HepG2 (cell line): Measurements from ENCODE around the gene GCLC. TPM values are rescaled to one million over a fixed set of nuclear protein-coding genes. Genes with fewer than 3 reads are reported as not detected.

Experiments used
- ATAC-seq: fragments of 200-7000 bp; cut with Tn5 transposase; 3 replicates; pipeline ENCODE4 v1.9.1; 2020; ENCODE audit warnings: mild to moderate bottlenecking, moderate library complexity
- BruUV-seq: library from RNA; stranded (reverse); fragments of 400-500 nt; replicated peaks from 2 replicates; lab custom pipeline; 2021; lab: Mats Ljungman, UMichigan
- CTCF ChIA-PET: fragments of 300-600 bp; formaldehyde crosslinking; extraction: SDS; loops from one replicate; lab custom pipeline; 2021; ENCODE audit warnings: low total read pairs, inconsistent platforms, low intra/inter-chr PET ratio; lab: Yijun Ruan, JAX
- POLR2A ChIA-PET: fragments of 350-600 bp; sonication (Branson Sonifier 250); formaldehyde crosslinking; loops from one replicate; lab custom pipeline; 2020; ENCODE audit warnings: antibody characterized with exemption, inconsistent platforms; lab: Yijun Ruan, JAX
- DNase-seq: peaks from one replicate; pipeline ENCODE4 v3.0.0-alpha.2; 2015; ENCODE audit warnings: low spot score
- FAIRE-seq: peaks from 3 replicates; lab custom pipeline; 2011; peaks lifted over from hg19 to GRCh38; lab: Jason Lieb, UNC
- H2AFZ ChIP-seq: one replicate; pipeline ENCODE4 v1.6.1; 2011; ENCODE audit warnings: low read length, inconsistent platforms
- H3K27ac ChIP-seq: fragments of 300-600 bp; 3 replicates; pipeline ENCODE4 v1.8.0; 2011; ENCODE audit warnings: mixed run types, mild to moderate bottlenecking, mixed read lengths, low read length, inconsistent platforms; ENCODE audit not compliant: insufficient read depth; ENCODE audit errors: extremely low read length
- H3K27me3 ChIP-seq, 2 experiments: fragments of 200-600 bp in 1 of 2; 2 replicates in 1 of 2; 3 replicates in 1 of 2; pipeline versions ENCODE4 v1.6.0 to v1.8.0; 2011; ENCODE audit warnings: low read length in 2 of 2, mild to moderate bottlenecking in 2 of 2, moderate library complexity in 2 of 2, inconsistent platforms in 1 of 2; ENCODE audit not compliant: insufficient read depth in 2 of 2, control insufficient read depth in 1 of 2
- H3K36me3 ChIP-seq, 2 experiments: fragments of 200-600 bp in 1 of 2; replicated peaks in 1 of 2; 2 replicates in 1 of 2; 3 replicates in 1 of 2; pipeline versions ENCODE4 v1.5.1 to v1.8.0; 2011; ENCODE audit warnings: low read length in 2 of 2, inconsistent platforms in 1 of 2; ENCODE audit not compliant: insufficient read depth in 2 of 2, control insufficient read depth in 1 of 2
- H3K4me1 ChIP-seq: 2 replicates; pipeline ENCODE4 v1.5.1; 2012; ENCODE audit warnings: low read length, inconsistent platforms; ENCODE audit not compliant: insufficient read depth
- H3K4me2 ChIP-seq: 2 replicates; pipeline ENCODE4 v1.6.0; 2011; ENCODE audit warnings: low read depth, low read length, inconsistent platforms
- H3K4me3 ChIP-seq, 3 experiments: fragments of 200-600 bp in 1 of 3; sonication (generic), shearing (Covaris generic) in 1 of 3; replicated peaks in 1 of 3; 2 replicates each; pipeline ENCODE4 v1.5.1; 2011 to 2016; ENCODE audit warnings: low read length in 3 of 3, inconsistent platforms in 2 of 3, low read depth in 2 of 3, mild to moderate bottlenecking in 2 of 3, control low read depth in 1 of 3, mixed read lengths in 1 of 3; ENCODE audit not compliant: insufficient read depth in 1 of 3
- H3K79me2 ChIP-seq: one replicate; pipeline ENCODE4 v1.6.1; 2011; ENCODE audit warnings: low read length, inconsistent platforms; ENCODE audit not compliant: insufficient read depth
- H3K9ac ChIP-seq: 2 replicates; pipeline ENCODE4 v1.6.0; 2011; ENCODE audit warnings: mild to moderate bottlenecking, low read depth, low read length, inconsistent platforms; ENCODE audit not compliant: insufficient read depth
- H3K9me3 ChIP-seq: 2 replicates; pipeline ENCODE4 v1.5.1; 2012; ENCODE audit warnings: mild to moderate bottlenecking, low read length
- H4K20me1 ChIP-seq: 2 replicates; pipeline ENCODE4 v1.6.0; 2011; ENCODE audit warnings: inconsistent platforms, mild to moderate bottlenecking, low read length, moderate library complexity; ENCODE audit not compliant: insufficient read depth
- RFX3 ChIP-seq: IDR thresholded peaks from 2 replicates; pipeline ENCODE4 v1.6.1; 2016; ENCODE audit warnings: missing biosample characterization, missing genetic modification reagents
- SMARCE1 ChIP-seq: fragments of 450-650 bp; IDR thresholded peaks from 2 replicates; pipeline ENCODE4 v1.6.1; 2017; ENCODE audit warnings: borderline replicate concordance
- ZNF121 ChIP-seq: sonication (generic); formaldehyde crosslinking; IDR thresholded peaks from 2 replicates; pipeline ENCODE4 v1.5.0; 2020; ENCODE audit warnings: mild to moderate bottlenecking, missing genetic modification reagents
- ZNF260 ChIP-seq: sonication (generic); formaldehyde crosslinking; IDR thresholded peaks from 2 replicates; pipeline ENCODE4 v1.4.0; 2020; ENCODE audit warnings: missing genetic modification reagents, low read depth, mild to moderate bottlenecking, borderline replicate concordance
- ZNF770 ChIP-seq: sonication (generic); formaldehyde crosslinking; IDR thresholded peaks from 2 replicates; pipeline ENCODE4 v1.5.0; 2020; ENCODE audit warnings: mild to moderate bottlenecking, missing genetic modification reagents
- WGBS: methylation state at CpG from one replicate; pipeline ENCODE4 v1.1.6; 2017; ENCODE audit warnings: low lambda C conversion rate; 5-methylcytosine and 5-hydroxymethylcytosine counted together
- in situ Hi-C: cut with HindIII; loops from 2 replicates; pipeline ENCODE4 v1.10.0; 2017; ENCODE audit warnings: low pct_unique_long_range_greater_than_20kb; ENCODE audit not compliant: extremely low pct_ligation_motif_present
- intact Hi-C: fragments of 100-400 bp; cut with micrococcal nuclease; formaldehyde crosslinking; loops from one replicate; pipeline ENCODE4 v1.10.0; 2022; ENCODE audit not compliant: unreplicated experiment
- polyA plus RNA-seq, 8 experiments: library from polyadenylated mRNA; depleted of rRNA in 3 of 8; stranded (reverse) in 7 of 8; unstranded in 1 of 8; fragments of >200 nt; fragmentation: Illumina TruSeq in 4 of 8; extraction: Trizol in 4 of 8; gene quantifications; 2 replicates each; pipeline versions ENCODE4 v1.2.1 to v1.2.3, GENCODE V29; 2011 to 2016; ENCODE audit warnings: low read depth in 4 of 8, missing spikeins in 1 of 8, mixed read lengths in 1 of 8; ENCODE audit not compliant: insufficient read depth in 1 of 8
- total RNA-seq, 5 experiments: library from RNA; depleted of rRNA; stranded (reverse); fragments of >200 nt; fragmentation: Illumina TruSeq; extraction: Trizol; gene quantifications; 2 replicates each; pipeline ENCODE4 v1.2.3, GENCODE V29; 2016; ENCODE audit warnings: low read depth in 1 of 5
- TF ChIP-seq, protein P1 (sequence below): sonication (generic); formaldehyde crosslinking; IDR thresholded peaks from 2 replicates; pipeline ENCODE4 v1.8.0; 2022; ENCODE audit warnings: mild to moderate bottlenecking, missing genetic modification reagents, borderline replicate concordance
- TF ChIP-seq, protein P2 (sequence below): IDR thresholded peaks from 2 replicates; pipeline ENCODE4 v1.6.1; 2018; ENCODE audit warnings: missing genetic modification reagents

GCLC gene
- total and polyA plus RNA-seq, 2 of the 13 experiments (the other 11 are each of a cell fraction or from before 2014, with no cell fraction given): 35.3 to 84.6 TPM

DNA sequence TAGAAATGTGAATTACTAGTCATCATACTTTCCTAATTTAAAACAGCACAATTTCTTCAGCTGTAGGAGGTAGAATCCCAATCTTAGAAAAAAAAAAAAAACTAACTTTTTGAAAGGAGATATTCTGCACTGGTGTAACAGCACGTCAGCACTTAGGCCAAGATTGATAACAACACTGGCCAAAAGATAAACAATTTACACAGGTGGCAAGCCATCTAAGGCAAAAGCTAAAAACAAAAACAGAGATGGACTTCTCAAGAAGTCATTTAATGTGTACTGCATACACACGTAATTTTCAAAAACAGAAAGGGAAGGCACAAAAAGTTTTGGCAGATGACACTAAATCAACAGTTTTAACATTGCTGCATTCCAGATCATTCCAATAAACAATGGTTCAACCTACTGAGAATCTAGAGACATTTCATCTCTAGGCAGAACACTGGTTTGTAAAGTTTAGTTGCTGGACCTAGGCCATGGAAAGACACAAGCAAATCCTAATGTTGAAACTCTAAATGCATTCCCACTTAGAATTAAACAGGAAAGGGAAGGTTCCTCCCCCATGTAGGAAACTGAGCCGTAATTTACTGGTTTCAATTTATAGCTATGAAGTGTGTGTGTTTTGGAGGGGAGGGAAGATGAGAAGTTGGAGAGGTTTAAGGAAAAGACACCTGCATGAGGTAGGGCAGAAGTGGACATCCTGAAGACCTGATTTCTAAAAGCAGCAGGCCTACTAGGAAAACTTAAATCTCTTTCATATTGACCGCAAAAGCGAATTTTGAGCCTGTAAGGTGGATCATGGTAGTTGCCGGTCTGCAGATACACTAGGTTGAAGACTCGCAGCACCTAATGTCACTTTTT is 1.3 kb downstream of the GCLC start (continued):
- no peak for TF ChIP-seq SMARCE1

- POLR2A ChIA-PET: interaction anchor here (4.0 kb wide), 1 partner anchor 109 kb away, joined by 52 read pairs; no protein-coding TSS in a partner anchor
- Histone ChIP-seq H3K9me3 (no peaks in the 10 kb centered on the region), H2AFZ (no peak overlapping the region), H3K4me3 (peak overlapping the region in 2 of 3 experiments; percentile 25 to 99; a peak in 4 of 6 replicates), H3K4me2 (peak overlapping the region; percentile 91), H3K4me1 (peaks cover 79% of the 10 kb centered on the region), H4K20me1 (peaks cover 27% of the 10 kb centered on the region), H3K36me3 (peaks cover 0 to 21% of the 10 kb centered on the region in 2 experiments; a peak in 2 of 5 replicates), H3K79me2 (peaks cover 82% of the 10 kb centered on the region), H3K27me3 (no peaks in the 10 kb centered on the region; a peak in 1 of 5 replicates), H3K9ac (peak overlapping the region; percentile 40; the same call in 1 of the 2 replicates), H3K27ac (no peak overlapping the region)
- in situ Hi-C loops: no loop called here
- no TSS peak for BruUV-seq
- FAIRE-seq: no peak
- CTCF ChIA-PET: no interaction called here
- intact Hi-C loops: loop anchor here (2.0 kb wide), 1 partner anchor 13 kb away; no protein-coding TSS in a partner anchor
- WGBS: 95% methylated on average over 7 of the region's 7 CpGs
- no peak for DNase-seq
- TF ChIP-seq ZNF770 (CRISPR knock-in tag) (peak; percentile 65), RFX3 (CRISPR knock-in tag) (no peak), ZNF260 (CRISPR knock-in tag) (no peak), ZNF121 (CRISPR knock-in tag) (peak; percentile 81)
- TF ChIP-seq, protein P1, sequence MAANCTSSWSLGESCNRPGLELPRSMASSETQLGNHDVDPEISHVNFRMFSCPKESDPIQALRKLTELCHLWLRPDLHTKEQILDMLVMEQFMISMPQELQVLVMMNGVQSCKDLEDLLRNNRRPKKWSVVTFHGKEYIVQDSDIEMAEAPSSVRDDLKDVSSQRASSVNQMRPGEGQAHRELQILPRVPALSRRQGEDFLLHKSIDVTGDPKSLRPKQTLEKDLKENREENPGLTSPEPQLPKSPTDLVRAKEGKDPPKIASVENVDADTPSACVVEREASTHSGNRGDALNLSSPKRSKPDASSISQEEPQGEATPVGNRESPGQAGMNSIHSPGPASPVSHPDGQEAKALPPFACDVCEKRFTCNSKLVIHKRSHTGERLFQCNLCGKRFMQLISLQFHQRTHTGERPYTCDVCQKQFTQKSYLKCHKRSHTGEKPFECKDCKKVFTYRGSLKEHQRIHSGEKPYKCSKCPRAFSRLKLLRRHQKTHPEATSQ: no peak
- TF ChIP-seq, protein P2, sequence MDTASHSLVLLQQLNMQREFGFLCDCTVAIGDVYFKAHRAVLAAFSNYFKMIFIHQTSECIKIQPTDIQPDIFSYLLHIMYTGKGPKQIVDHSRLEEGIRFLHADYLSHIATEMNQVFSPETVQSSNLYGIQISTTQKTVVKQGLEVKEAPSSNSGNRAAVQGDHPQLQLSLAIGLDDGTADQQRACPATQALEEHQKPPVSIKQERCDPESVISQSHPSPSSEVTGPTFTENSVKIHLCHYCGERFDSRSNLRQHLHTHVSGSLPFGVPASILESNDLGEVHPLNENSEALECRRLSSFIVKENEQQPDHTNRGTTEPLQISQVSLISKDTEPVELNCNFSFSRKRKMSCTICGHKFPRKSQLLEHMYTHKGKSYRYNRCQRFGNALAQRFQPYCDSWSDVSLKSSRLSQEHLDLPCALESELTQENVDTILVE (CRISPR knock-in tag): no peak
- ATAC-seq: no peak
Measured at GRCh38 chr6:53541900-53542299, 3.0 kb downstream of the GCLC start.
